HG02973 (cell line): ENCODE measurements around the gene PPT1.

Source experiments
- ATAC-seq: cut with Tn5 transposase; IDR thresholded peaks from one replicate; pipeline ENCODE4 v1.9.1; 2021; ENCODE audit warnings: moderate library complexity; ENCODE audit not compliant: unreplicated experiment

The PPT1 gene

DNA sequence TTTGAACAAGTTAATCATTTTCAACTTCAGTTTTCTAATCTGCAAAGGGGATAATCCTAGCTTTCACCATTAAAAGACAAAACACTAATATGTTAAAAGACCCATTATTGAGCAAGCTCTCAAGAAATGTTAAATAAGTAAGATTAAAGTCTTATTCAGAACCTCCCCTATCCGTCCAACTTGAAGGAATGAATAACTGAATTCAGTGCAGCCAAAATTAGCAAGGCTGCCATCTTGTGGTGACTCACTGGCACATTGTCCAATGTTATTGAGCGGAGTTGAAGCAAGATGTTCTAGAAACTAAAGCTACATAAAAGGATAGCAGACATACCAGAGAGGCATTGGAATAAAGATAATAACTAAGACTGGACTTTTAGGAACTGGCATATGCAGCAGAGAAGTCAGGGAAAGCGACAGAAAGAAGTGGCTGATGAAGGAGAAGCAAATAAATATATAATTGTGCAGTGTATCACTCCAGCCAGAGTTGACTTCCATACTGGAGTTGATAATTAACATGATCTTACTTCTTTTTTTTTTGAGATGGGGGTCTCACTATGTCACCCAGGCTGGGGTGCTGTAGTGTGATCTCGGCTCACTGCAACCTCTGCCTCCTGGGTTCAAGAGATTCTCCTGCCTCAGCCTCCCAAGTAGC lies 64.7 kb downstream of the PPT1 start:
- no peak for ATAC-seq

DNA sequence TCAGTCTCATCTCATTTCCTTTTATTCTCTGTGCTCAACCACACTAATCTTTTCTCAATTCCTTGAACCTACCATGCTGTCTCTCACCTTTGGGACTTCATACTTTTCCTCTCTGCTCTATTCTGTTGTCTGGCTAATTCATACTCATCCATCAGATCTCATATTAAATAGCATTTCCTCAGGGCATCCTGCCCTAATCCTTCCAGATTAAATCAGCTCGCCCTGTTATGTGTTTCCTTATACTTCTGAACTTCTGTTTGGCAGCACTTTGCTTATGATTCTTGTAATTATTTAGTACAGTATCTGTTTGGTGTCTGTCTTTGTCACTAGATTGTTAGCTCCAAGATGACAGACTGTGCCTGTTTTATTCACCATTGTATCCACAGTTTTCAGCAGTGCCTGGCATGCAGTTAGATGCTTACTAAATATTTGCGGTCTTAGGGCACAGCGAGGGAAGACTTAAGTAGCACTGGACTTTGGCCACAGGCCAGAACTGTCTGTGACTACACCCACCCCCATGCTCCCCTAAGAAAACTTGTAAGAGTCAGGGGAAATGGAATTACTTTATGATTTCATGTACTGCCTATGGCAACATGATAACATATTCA lies 66.4 kb downstream of the PPT1 start:
- ATAC-seq: no peak

DNA sequence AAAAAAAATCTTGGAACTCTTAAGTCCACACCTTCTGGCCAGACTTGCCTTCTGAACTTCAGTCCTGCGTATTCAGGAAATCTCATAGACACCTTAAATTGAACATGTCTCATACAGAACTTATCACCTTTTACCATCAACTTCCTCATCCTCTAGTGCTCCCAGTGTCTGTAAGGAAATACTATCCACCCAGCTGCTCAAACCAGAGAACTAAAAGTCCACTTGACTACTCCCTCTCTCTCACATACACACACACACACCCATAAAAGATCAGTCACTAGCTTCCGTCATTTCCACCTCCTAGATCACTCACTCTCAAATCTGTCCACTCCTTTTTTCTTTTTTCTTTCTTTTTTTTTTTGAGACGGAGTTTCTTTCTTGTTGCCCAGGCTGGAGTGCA lies 67.4 kb downstream of the PPT1 start:
- no peak for ATAC-seq

DNA sequence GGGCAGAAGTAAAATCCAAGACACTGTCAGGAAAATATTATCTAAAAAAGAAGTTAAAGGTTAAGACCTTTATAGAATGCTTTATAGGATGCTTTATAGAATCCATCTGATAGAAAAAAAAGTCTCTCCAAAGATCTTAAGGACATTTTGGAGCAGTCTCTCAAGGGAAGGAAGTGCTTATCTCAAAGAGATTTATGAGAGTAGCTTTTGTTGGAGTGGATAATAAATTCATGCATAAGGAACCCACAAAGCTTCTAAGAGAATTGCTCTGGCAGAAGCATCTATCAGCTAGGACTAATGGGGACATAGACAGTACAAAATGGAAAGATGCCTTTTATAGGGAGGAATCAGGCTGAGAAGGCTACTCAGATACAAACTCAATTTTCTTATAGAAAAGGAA lies 69.4 kb downstream of the PPT1 start:
- no peak for ATAC-seq

DNA sequence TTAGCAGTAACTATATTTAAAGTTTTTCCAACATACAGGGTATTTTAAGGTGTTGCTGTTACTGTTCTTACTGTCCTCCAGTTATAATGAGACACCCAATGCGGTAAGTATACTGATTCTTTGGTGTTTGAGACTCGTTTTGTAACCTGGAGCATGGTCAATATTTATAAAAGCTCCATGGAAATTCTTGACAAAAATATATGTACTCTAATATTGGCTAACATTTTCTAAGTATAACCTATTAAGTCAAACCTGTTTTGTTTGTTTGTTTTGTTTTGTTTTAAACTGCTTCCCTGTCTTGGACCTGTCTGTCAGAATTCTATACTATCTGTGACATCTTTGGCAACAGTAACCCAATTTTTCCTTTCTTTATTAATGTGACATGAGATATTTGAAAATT lies 72.4 kb downstream of the PPT1 start:
- no peak for ATAC-seq

DNA sequence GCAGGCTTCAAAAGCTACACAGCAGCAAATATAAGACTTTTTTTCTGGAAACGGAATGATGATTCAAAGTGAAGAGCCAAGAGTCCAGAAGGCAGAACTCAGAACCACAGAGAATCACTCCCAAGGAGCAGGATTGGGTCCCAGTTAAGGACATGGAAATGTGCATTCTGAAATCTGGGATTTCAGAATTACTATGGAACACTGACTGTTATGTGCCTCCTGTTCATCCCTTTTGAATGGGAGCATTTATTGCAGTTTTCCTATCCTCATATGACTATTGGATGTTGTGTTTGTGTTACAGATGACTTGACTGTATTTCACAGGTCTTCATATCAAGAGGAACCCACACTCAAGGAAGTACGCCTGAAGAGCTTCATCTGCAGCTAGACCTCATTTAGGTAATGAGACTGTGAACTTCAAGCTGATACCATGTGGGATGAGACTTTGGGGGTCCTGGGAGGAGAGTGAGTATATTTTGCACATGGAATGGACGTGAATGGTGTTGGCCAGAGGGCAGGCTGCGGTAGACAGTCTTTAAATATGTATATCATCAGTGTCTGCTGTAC lies 73.6 kb downstream of the PPT1 start:
- ATAC-seq: no peak
